ENCODE data around the gene RBL2.

- TF ChIP-seq, protein P1, sequence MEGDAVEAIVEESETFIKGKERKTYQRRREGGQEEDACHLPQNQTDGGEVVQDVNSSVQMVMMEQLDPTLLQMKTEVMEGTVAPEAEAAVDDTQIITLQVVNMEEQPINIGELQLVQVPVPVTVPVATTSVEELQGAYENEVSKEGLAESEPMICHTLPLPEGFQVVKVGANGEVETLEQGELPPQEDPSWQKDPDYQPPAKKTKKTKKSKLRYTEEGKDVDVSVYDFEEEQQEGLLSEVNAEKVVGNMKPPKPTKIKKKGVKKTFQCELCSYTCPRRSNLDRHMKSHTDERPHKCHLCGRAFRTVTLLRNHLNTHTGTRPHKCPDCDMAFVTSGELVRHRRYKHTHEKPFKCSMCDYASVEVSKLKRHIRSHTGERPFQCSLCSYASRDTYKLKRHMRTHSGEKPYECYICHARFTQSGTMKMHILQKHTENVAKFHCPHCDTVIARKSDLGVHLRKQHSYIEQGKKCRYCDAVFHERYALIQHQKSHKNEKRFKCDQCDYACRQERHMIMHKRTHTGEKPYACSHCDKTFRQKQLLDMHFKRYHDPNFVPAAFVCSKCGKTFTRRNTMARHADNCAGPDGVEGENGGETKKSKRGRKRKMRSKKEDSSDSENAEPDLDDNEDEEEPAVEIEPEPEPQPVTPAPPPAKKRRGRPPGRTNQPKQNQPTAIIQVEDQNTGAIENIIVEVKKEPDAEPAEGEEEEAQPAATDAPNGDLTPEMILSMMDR (conservative IDR thresholded peaks at IDR 0.05; ENCODE audit: low read depth, low read length) = no peak
- no peak for TF ChIP-seq EZH2 (IDR thresholded peaks at IDR 0.05; ENCODE audit: borderline replicate concordance, low read depth, low read length, poor library complexity, severe bottlenecking)
These were observed 47.9 kb downstream of the RBL2 start for GRCh38 chr16:53482123-53482522.

Data from A673 (cell line).